Gastroesophageal sphincter (tissue), 4 donors: ENCODE measurements around the gene ENC1. TPM values are rescaled to one million over a fixed set of nuclear protein-coding genes. Genes with fewer than 3 reads are reported as not detected.

Source experiments
- ATAC-seq: fragments of 150-250 bp; one replicate; pipeline ENCODE4 v1.9.1; 2016; ENCODE audit warnings: mild to moderate bottlenecking, moderate library complexity
- H3K27ac ChIP-seq, 4 donors: fragments of 200-600 bp; sonication (generic) in 3 of 4; 1 replicate in 3 of 4; 2 replicates in 1 of 4; pipeline ENCODE4 v1.5.1; 2016 to 2019
- H3K27me3 ChIP-seq: fragments of 200-600 bp; sonication (generic); one replicate; pipeline ENCODE4 v1.5.1; 2019
- H3K36me3 ChIP-seq, 2 donors: fragments of 200-600 bp; sonication (generic); one replicate each; pipeline ENCODE4 v1.5.1; 2019; ENCODE audit warnings: control low read depth in 1 of 2
- H3K4me1 ChIP-seq, 3 donors: fragments of 200-600 bp; sonication (generic); 1 replicate in 2 of 3; 2 replicates in 1 of 3; pipeline ENCODE4 v1.5.1; 2016 to 2019; ENCODE audit warnings: control low read depth in 2 of 3
- H3K4me3 ChIP-seq, 2 donors: fragments of 200-600 bp; sonication (generic); one replicate each; pipeline ENCODE4 v1.5.1; 2019; ENCODE audit warnings: mild to moderate bottlenecking in 1 of 2, moderate library complexity in 1 of 2
- H3K9me3 ChIP-seq, 3 donors: fragments of 200-600 bp; sonication (generic); one replicate each; pipeline ENCODE4 v1.5.1; 2017 to 2019; ENCODE audit warnings: control low read depth in 2 of 3
- CTCF ChIP-seq, 4 experiments: fragments of 200-600 bp in 2 of 4; fragments of 450-650 bp in 2 of 4; sonication (generic) in 1 of 4; IDR thresholded peaks; one replicate each; pipeline ENCODE4 v1.5.1; 2017 to 2019; ENCODE audit warnings: antibody characterized with exemption in 4 of 4, mild to moderate bottlenecking in 2 of 4, moderate library complexity in 2 of 4
- EP300 ChIP-seq: sonication (generic); formaldehyde crosslinking; IDR thresholded peaks from one replicate; pipeline ENCODE4 v1.6.1; 2017; ENCODE audit warnings: antibody characterized with exemption, mild to moderate bottlenecking
- POLR2A ChIP-seq, 2 donors: fragments of 450-650 bp; IDR thresholded peaks; one replicate each; pipeline ENCODE4 v1.6.1; 2017; ENCODE audit warnings: antibody characterized with exemption in 2 of 2, mild to moderate bottlenecking in 2 of 2, moderate library complexity in 1 of 2
- POLR2AphosphoS5 ChIP-seq: sonication (generic); formaldehyde crosslinking; IDR thresholded peaks from one replicate; pipeline ENCODE4 v1.6.1; 2017; ENCODE audit warnings: antibody characterized with exemption
- WGBS, 2 donors: methylation state at CpG; one replicate each; pipeline ENCODE4 v1.1.5; 2018; ENCODE audit warnings: low coverage in 1 of 2; 5-methylcytosine and 5-hydroxymethylcytosine counted together
- total RNA-seq, 4 donors: library from RNA; depleted of rRNA; stranded (reverse); fragments of >200 nt; gene quantifications; one replicate each; pipeline ENCODE4 v1.1.0, GENCODE V29; 2016

Gene ENC1
- total RNA-seq, 4 donors from 2014 or later, result 4.0 to 14.2 (median 7.7) TPM

GRCh38 chr5:74624931-74625505 is 15.5 kb downstream of the ENC1 start:
- Histone ChIP-seq H3K9me3 (no peaks in the 10 kb centered on the region), H3K4me3 (no peak overlapping the region), H3K4me1 (no peaks in the 10 kb centered on the region), H3K27ac (no peak overlapping the region), H3K36me3 (peaks cover 0 to 7% of the 10 kb centered on the region in 2 donors), H3K27me3 (no peaks in the 10 kb centered on the region)
- WGBS, 2 donors, result 85 to 91% methylated on average over 4 to 7 of the region's 8 CpGs
- TF ChIP-seq POLR2AphosphoS5, result no peak
- TF ChIP-seq EP300, result no peak
- TF ChIP-seq CTCF (IDR thresholded peaks at IDR 0.05), result no peak
- no peak for TF ChIP-seq POLR2A (IDR thresholded peaks at IDR 0.05)
- no peak for ATAC-seq

GRCh38 chr5:74624501-74624900 is 16.0 kb downstream of the ENC1 start:
- Histone ChIP-seq H3K9me3 (no peaks in the 10 kb centered on the region), H3K27ac (no peak overlapping the region), H3K36me3 (peaks cover 0 to 7% of the 10 kb centered on the region in 2 donors), H3K4me1 (no peaks in the 10 kb centered on the region), H3K27me3 (no peaks in the 10 kb centered on the region), H3K4me3 (no peak overlapping the region)
- no peak for TF ChIP-seq POLR2A (IDR thresholded peaks at IDR 0.05)
- TF ChIP-seq CTCF (IDR thresholded peaks at IDR 0.05), result no peak
- no peak for TF ChIP-seq POLR2AphosphoS5
- TF ChIP-seq EP300, result no peak
- 100% methylated on average over 2 of the region's 4 CpGs for WGBS, 2 donors
- no peak for ATAC-seq

- ATAC-seq, result no peak
- Histone ChIP-seq H3K4me3 (no peak overlapping the region), H3K27me3 (no peaks in the 10 kb centered on the region), H3K9me3 (no peaks in the 10 kb centered on the region), H3K36me3 (peaks cover 0 to 2% of the 10 kb centered on the region in 2 donors), H3K27ac (no peak overlapping the region), H3K4me1 (no peaks in the 10 kb centered on the region)
- TF ChIP-seq CTCF (IDR thresholded peaks at IDR 0.05) (no peak), EP300 (no peak), POLR2AphosphoS5 (no peak), POLR2A (IDR thresholded peaks at IDR 0.05) (no peak)
- 85 to 86% methylated on average over 3 to 5 of the region's 5 CpGs for WGBS, 2 donors
These were observed 16.6 kb downstream of the ENC1 start for GRCh38 chr5:74623748-74624408.

GRCh38 chr5:74623006-74623611 is 17.4 kb downstream of the ENC1 start:
- Histone ChIP-seq H3K4me1 (no peaks in the 10 kb centered on the region), H3K27ac (no peak overlapping the region), H3K27me3 (no peaks in the 10 kb centered on the region), H3K4me3 (no peak overlapping the region), H3K9me3 (no peaks in the 10 kb centered on the region), H3K36me3 (no peaks in the 10 kb centered on the region)
- ATAC-seq, result no peak
- 62 to 63% methylated on average over 3 of the region's 3 CpGs for WGBS, 2 donors
- TF ChIP-seq EP300 (no peak), POLR2A (IDR thresholded peaks at IDR 0.05) (no peak), CTCF (IDR thresholded peaks at IDR 0.05) (no peak), POLR2AphosphoS5 (no peak)

- Histone ChIP-seq H3K9me3 (no peaks in the 10 kb centered on the region), H3K4me3 (no peak overlapping the region), H3K36me3 (no peaks in the 10 kb centered on the region), H3K4me1 (no peaks in the 10 kb centered on the region), H3K27me3 (no peaks in the 10 kb centered on the region), H3K27ac (no peak overlapping the region)
- ATAC-seq, result no peak
- WGBS, 2 donors, result 43 to 90% methylated on average over 1 to 3 of the region's 3 CpGs
- TF ChIP-seq CTCF (IDR thresholded peaks at IDR 0.05), result no peak
- TF ChIP-seq POLR2A (IDR thresholded peaks at IDR 0.05), result no peak
- TF ChIP-seq POLR2AphosphoS5, result no peak
- TF ChIP-seq EP300, result no peak
These were observed 18.4 kb downstream of the ENC1 start for GRCh38 chr5:74622122-74622521.
